GM21576 (cell line): ENCODE data around the gene NUAK2.

ENCODE experiments used
- ATAC-seq: cut with Tn5 transposase; IDR thresholded peaks from one replicate; pipeline ENCODE4 v1.9.1; 2021; ENCODE audit warnings: mild to moderate bottlenecking, moderate library complexity; ENCODE audit not compliant: unreplicated experiment

The NUAK2 gene

GRCh38 chr1:205259324-205259832 lies 62.2 kb downstream of the NUAK2 start:
- ATAC-seq = no peak

- ATAC-seq = no peak
Measured at GRCh38 chr1:205258719-205259118, 62.8 kb downstream of the NUAK2 start.

- no peak for ATAC-seq
Measured at GRCh38 chr1:205258261-205258691, 63.3 kb downstream of the NUAK2 start.

GRCh38 chr1:205257735-205258134 lies 63.8 kb downstream of the NUAK2 start:
- ATAC-seq = no peak

- ATAC-seq = no peak
Measured at GRCh38 chr1:205256951-205257625, 64.5 kb downstream of the NUAK2 start.

- no peak for ATAC-seq
Measured at GRCh38 chr1:205255941-205256780, 65.4 kb downstream of the NUAK2 start.
